AG04450 (cell line): ENCODE data around the gene ADARB2. TPM values are rescaled to one million over a fixed set of nuclear protein-coding genes. Genes with fewer than 3 reads are reported as not detected.

Experiments
- CTCF ChIA-PET: fragments of 300-600, 350-600 bp; formaldehyde crosslinking; extraction: SDS; loops from one replicate; lab custom pipeline; 2022; ENCODE audit warnings: antibody characterized with exemption, inconsistent platforms; lab: Charles Lee
- POLR2A ChIA-PET: fragments of 350-600 bp; formaldehyde crosslinking; extraction: SDS; loops from one replicate; lab custom pipeline; 2021; ENCODE audit warnings: antibody characterized with exemption, inconsistent platforms; lab: Yijun Ruan, JAX
- DNase-seq: peaks from one replicate; pipeline ENCODE4 v3.0.0-alpha.2; 2011; ENCODE audit warnings: low read depth, low spot score
- H3K27ac ChIP-seq: one replicate; pipeline ENCODE4 v1.5.1; 2012; ENCODE audit warnings: low read depth, low read length, control low read depth
- H3K27me3 ChIP-seq: one replicate; pipeline ENCODE4 v1.6.0; 2012; ENCODE audit warnings: low read length; ENCODE audit not compliant: control insufficient read depth, insufficient read depth
- H3K4me3 ChIP-seq: 2 replicates; pipeline ENCODE4 v1.5.1; 2011; ENCODE audit warnings: mild to moderate bottlenecking, low read depth, low read length, control low read depth
- H3K9me3 ChIP-seq: 2 replicates; pipeline ENCODE4 v1.5.1; 2012; ENCODE audit warnings: low read length; ENCODE audit not compliant: control insufficient read depth, insufficient read depth
- CTCF ChIP-seq: IDR thresholded peaks from 2 replicates; pipeline ENCODE4 v1.5.1; 2011; ENCODE audit warnings: low read depth, low read length, control low read depth, inconsistent platforms
- polyA plus RNA-seq: library from polyadenylated mRNA; depleted of rRNA; stranded (reverse); fragments of >200 nt; gene quantifications from 2 replicates; pipeline ENCODE4 v1.2.3, GENCODE V29; 2011

The ADARB2 gene
- polyA plus RNA-seq, 1 experiment, result not detected

DNA sequence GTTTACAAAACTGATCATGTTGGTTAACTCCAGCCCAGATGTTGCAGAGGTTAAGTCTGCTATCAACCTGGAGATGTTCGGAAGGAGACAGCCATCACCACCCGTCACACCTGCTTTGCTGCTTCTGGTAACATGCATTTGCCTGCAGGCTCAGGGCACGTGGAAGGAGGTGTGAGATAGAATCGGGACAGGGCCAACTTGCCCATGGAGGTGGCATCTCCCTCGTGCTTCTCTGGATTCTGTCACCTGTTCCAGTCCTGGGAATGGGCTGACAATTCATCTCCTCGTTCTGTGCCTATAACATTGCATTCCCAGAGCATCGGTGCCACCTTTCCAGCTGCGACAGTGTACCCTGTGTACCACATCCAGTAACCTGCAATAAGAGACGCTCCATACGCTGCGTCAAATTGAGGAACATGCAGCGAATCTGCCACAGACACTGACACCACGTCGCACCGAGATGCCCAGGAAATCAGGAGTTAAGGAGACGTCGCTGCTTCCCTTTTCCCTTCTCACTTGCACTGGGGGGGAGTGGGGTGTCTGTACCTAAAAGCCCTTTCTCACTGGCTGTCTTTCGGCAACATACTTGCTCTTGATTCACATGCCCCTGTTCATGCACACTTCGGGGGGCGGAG lies 65.8 kb downstream of the ADARB2 start:
- CTCF ChIA-PET, result no interaction called here
- peaks cover 69% of the 10 kb centered on the region for H3K9me3 ChIP-seq
- H3K27me3 ChIP-seq, result no peaks in the 10 kb centered on the region
- POLR2A ChIA-PET, result no interaction called here
- H3K4me3 ChIP-seq, result no peak overlapping the region
- TF ChIP-seq CTCF, result no peak
- no peak for DNase-seq
- H3K27ac ChIP-seq, result no peak overlapping the region

- Histone ChIP-seq H3K27ac (no peak overlapping the region), H3K9me3 (peaks cover 75% of the 10 kb centered on the region), H3K4me3 (no peak overlapping the region), H3K27me3 (no peaks in the 10 kb centered on the region)
- ChIA-PET CTCF (no interaction called here), POLR2A (no interaction called here)
- DNase-seq, result no peak
- TF ChIP-seq CTCF, result no peak
Measured at GRCh38 chr10:1670541-1671365, 66.6 kb downstream of the ADARB2 start.

DNA sequence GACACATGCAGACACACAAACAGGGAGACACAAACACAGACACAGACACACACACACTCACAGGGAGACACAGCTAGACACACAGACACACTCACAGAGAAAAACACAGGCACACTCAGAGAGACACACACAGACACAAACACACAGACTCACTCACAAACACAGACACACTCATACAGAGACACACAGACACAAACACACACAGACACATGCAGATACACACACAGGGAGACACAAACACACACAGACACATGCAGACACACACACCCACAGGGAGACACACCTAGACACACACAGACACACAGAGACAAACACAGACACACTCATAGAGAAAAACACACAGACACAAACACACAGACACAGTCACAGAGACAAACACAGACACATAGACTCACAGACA lies 67.9 kb downstream of the ADARB2 start:
- H3K27me3 ChIP-seq, result no peaks in the 10 kb centered on the region
- no peak overlapping the region for H3K27ac ChIP-seq
- DNase-seq, result no peak
- ChIA-PET CTCF (no interaction called here), POLR2A (no interaction called here)
- peaks cover 76% of the 10 kb centered on the region for H3K9me3 ChIP-seq
- H3K4me3 ChIP-seq, result no peak overlapping the region
- no peak for TF ChIP-seq CTCF

GRCh38 chr10:1668399-1668798 lies 68.9 kb downstream of the ADARB2 start:
- Histone ChIP-seq H3K27me3 (no peaks in the 10 kb centered on the region), H3K27ac (no peak overlapping the region), H3K9me3 (peaks cover 76% of the 10 kb centered on the region), H3K4me3 (no peak overlapping the region)
- DNase-seq, result no peak
- POLR2A ChIA-PET, result no interaction called here
- TF ChIP-seq CTCF, result no peak
- CTCF ChIA-PET, result no interaction called here

- Histone ChIP-seq H3K27me3 (no peaks in the 10 kb centered on the region), H3K4me3 (no peak overlapping the region), H3K9me3 (peaks cover 78% of the 10 kb centered on the region), H3K27ac (no peak overlapping the region)
- CTCF ChIA-PET, result no interaction called here
- no peak for TF ChIP-seq CTCF
- POLR2A ChIA-PET, result no interaction called here
- no peak for DNase-seq
Measured at GRCh38 chr10:1667392-1667791, 69.9 kb downstream of the ADARB2 start.
